HL-60/S4 (cell line): Measurements from ENCODE around the gene PTPN13.

Experiments used
- in situ Hi-C: fragments of 300-500 bp; cut with MboI; formaldehyde crosslinking; loops from 2 replicates; pipeline ENCODE4 v1.14.3; 2022; ENCODE audit warnings: low sequenced_read_pairs

The PTPN13 gene

DNA sequence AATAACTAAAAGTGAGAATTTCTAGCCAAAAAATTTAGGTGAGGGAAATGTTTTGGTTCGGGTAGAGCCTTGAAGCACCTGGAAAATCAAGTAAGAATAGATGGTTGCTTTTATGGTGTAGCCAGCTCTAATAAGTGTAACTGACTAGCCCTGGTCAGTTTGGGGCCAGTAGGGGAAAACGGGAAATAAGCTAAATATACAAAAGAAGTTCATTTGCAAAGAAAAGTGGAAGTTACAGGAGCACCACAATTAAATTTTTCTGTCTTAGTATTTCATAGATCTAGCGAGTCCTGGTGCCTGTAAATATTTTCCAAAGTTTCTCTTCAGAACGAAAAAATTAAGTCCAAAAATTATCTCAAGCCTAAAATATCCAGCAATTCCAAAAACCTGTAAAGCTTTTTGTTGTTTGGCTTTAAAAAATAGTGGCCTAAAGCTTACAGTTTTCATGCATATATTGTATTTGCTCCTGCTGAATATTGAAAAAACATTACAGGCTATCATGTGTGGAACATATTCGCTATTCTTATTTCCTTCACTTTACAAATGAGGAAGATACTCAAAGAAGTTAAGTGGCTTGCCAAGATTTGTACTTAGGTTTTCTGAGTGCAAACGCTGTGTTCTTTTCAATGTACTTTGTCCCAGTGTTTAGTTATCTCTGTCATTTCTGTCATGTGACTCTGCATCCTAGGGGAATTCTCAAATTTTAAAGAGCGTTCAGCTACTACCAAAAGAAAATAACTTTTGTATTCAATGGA, 7.3 kb upstream of the PTPN13 start:
- in situ Hi-C loops: no loop called here

DNA sequence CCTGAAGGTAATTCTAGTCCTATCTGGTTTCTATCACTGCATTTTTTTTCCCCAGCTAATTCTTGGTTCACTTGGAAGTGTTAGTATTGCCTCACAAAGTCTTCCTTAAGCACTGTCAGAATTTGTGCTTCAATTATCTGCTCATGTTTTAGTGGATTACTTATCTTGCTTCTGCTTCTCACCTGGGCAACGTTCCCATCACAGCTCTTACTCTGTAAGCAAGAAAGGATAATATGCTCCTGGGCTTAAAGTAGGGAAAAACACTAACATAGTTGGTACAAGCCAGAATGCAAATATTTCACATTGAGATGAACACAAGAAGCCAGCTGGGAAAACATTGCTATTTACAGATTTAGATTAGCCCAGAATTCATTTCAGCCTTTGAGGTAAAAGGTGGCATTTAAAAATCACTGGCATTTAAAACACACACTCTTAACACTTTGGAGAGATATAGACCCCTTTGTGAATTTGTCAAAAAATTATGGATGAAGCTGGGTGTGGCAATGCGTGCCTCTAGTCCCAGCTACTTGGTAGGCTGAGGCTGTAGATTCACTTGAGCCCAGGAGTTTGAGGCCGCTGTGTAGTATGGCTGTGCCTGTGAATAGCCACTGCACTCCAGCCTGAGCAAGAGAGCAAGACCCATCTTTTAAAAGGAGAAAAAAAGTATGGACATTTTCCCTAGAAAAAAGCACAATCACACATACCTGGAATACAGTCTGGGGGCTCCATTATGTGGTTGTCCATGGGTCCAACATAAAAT, 6.6 kb upstream of the PTPN13 start:
- in situ Hi-C loops: no loop called here

DNA sequence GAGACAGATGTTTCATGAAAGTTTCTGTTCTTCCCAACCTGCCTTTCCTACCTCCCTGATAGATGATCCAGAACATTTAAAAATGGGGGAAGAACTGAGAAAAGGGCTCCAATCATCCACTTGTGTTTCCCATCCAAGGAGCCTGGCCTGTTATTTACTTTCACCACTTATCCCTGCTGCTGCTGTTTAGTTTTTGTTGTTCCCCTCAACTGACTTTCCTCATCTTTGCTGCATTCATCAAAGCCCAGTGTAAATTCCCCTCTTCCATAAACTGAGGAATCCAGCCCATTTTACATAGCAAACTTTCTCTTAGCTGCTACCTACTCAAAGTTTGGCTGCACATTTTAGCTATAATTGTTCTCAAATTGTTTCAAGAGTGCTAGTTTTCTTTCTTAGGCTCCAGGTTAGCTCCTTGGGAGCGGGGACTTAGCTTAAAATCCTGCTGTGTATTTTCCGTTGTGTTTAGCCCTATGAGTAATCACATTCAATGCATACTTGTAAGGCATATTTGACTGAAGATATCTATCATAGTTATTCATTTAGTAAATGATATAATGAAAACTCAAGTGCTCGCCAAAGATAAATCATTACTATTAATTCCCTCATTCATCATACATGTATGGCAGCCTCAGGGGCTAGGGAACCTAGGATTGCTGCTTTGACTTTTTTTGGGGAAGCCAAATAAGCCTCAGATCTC, 1.4 kb upstream of the PTPN13 start:
- in situ Hi-C loops: no loop called here

DNA sequence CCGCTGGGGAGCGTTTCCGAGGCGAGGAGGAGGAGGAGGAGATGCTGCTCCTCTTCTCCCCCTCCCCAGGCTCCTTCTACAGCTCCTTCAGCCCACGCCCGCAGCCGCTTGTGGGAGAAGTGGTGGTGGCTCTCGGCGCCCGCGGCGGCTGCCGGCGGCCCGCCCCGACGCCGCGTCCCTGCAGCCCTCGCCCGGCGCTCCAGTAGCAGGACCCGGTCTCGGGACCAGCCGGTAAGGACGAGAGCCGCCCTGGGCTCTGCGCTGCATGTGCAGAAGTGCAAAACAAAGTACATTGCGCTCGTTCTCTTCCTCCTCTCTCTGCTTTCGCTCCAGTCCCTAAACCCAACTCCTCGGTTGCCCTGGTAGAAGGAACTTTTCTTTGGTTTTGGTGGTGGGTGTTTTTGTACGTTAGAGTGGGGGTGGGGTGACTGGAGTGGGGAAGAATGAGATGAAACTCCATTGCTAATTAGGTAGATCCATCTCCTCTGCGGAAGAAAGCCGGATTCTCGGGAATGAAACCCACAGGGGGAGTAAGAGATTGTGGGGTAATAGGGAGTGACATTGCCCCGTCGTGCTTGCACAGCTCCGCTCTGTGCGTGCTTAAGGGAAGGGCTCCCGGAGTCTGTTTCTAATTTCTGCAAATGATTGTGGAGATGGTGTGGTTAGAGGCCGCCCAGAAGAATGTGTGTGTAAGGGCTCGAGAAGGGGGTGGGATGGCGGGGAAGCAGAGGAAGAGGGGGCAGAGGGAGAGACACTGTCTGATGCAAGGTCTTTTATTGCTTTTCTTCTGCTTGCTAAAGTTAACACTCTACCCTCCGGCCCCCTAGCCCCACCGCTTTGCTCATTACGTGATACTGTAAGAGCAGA, 677 bp downstream of the PTPN13 start:
- in situ Hi-C loops: no loop called here

DNA sequence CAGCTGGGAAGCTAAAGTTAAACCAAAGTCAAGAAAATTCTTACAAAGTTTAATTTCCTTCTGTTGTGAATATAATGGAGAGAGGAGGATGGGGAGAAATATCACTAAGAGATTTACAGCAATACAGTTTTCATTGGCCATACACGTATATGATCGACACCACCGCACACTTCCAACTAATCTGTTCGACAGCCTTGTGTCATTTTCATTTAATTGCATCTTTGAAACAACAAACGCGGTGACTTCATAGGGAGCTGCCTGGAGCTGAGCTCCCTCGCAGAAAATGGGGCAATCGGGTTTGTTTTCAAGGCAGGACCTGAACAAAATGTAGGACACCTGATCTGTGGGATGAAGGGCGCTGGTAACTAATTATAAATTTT, 1.3 kb downstream of the PTPN13 start:
- in situ Hi-C loops: no loop called here

DNA sequence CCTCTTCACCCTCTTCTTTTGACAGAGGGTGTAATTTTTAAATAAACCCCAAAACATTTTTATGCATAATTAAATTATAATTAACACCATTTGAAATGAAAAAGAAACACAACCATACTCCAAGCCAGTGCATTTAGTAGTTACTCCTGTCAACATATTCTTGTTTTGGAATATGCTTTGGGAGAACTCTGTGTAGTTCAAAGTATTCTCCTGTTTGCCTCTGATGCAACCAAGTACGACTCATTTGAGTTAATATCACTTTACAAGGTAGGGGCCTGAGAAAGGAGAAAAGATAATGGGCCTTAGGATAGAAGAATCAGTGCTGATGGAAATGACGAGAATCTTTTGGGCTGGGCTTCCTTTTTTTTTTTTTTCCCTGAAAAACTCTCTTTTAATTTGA, 2.7 kb downstream of the PTPN13 start:
- in situ Hi-C loops: no loop called here

DNA sequence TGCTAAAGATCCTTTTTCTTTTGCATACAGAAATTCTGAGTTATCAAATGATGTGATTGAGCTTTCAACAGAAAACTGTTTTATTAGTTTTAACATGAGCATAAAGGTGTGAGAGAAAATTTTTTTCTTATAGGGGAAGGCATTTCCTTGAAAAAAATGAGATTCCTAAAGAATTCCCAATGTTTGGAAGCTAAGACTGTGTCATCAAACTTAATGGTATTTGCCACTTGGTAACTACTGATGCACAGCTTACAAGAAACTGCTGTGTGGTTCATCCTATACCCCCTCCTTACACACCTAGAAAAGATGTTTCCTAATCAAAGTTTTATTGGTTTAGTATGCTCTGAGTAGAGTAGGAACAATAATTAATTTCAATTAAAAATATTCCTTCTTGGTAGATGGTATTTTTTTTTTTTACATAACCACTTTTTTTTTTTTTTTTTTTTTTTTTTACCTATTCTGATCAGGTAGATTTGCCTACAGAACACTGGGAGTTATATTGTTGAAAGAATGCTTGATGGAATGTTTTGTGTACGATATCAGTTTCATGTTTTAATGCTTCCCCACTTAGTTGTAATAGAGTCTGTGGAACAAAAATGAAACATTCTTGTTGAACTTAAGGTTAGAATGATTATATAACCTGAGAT, 6.0 kb downstream of the PTPN13 start:
- in situ Hi-C loops: no loop called here

DNA sequence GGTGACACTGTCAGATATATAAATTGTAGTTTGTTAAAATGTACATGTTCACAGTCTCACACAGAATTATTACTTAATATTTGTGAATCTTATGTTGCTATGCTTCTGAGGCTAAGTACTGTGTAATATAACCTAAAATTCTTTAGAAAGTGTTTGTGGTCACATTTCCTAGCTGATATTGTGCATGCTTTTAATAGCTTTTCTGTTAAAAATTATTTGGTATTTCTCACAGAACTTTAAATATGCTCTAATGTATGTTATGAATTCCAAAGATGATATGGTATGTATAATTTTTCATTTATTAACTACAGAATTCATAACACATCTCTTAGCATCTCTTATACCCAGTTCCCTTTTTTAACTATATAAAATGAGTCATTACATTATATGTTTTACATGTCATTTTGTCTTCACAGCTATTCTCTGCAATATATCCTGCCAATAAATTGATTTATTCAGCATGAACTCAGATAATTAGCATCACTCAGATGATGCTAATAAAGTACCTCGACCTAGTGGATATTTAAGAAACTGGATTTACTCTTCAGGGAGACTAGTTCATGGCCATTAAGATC, 9.3 kb downstream of the PTPN13 start:
- in situ Hi-C loops: no loop called here

DNA sequence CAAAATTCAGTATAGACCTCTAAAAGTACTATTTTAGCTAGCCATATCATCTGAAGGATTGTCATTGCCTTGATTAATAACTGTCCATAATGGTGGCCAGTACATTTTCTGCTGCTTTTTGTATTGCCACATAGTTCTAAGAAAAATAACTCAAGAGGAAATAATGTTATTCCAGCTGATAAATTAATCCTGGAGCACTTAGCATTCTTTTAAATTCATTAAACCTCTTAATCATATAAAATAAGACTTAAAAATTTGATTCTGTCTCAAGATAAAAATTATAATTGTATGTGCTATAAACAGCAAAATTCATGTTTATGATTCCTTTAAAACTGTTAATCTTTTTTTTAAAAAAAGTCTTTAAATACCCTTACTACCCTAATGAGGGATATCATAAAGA, 12.7 kb downstream of the PTPN13 start:
- in situ Hi-C loops: no loop called here

DNA sequence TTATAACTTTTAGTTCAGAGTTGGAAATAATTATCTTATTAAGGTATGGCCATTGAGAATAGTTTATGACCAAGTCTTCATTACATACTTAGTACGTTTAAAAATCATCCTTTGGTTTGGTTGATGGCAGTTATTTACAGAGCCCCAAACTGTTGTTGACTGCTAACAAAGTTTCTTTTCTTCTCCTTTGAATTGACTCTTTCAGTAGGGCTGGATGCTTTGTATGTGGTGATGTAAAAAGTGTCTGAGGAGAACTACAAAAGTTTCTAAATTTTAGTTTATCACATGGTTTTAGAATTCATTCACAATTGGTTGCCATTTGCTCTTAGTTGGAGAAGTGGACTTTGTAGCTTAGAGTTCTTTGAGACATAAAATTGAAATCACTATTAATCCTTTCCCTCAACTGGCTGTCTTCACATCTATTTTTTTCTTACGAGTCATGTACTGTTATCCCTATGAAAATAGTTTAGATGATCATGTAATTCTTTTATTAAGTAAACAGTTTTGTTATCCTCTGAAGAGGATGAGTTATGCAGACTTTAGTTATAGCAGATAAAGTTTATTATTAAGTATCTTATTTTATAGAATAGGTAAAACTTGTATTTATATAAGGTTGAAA, 14.8 kb downstream of the PTPN13 start:
- in situ Hi-C loops: no loop called here

DNA sequence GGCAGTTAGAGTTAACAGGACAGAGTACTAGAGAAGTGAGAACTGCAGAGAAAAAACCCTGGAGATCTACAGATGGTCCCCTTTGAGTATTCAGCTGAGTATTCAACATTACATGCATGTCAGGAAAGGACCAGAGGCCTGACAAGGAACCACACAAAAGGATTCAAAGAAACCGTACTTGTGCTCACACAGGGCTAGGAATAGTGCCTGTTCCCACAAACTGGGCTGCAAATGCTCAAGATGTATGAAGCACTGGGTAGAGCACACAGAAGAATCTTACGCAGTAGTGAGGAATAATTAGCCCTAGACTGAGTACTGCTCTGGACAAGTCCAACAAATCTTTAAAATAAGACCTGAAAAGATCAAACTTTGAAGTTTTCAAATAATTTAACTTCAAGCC, 17.6 kb downstream of the PTPN13 start:
- in situ Hi-C loops: no loop called here

DNA sequence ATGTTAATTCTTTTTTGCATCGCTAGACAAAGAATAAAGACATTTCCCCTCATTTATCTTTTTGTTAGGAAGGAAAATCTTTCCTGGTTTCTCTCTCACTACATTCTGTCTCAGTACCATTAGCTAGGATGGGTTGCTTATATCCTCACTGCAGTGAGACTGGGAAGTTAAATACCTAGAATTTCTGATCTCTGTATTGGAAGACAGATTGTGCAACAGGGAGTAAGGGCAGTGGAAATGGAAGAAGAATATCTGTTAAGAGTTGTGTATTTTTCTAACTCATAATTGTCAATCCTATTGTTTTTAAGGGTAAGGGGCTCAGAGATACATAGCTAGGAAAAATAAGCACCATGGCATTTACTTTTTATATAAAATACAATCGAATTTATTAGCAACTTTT, 19.6 kb downstream of the PTPN13 start:
- in situ Hi-C loops: no loop called here

DNA sequence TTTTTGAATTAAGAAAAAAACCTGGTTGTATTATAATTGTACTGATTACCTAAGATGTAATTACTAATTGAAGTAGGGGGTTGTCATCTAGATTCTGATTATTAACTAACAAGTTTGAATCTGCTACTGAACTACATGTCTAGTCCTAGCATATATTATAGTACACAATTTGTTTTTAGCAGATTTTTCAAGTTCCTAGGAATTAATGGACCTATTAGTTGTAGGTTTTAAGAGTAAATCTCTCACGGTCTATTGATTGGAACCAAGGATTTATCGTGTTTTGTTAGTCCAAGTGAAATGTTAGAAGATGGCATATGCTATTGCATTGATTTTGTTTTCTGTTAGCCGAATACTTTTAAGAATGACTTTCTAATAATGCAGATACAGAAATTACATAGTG, 20.8 kb downstream of the PTPN13 start:
- in situ Hi-C loops: no loop called here

DNA sequence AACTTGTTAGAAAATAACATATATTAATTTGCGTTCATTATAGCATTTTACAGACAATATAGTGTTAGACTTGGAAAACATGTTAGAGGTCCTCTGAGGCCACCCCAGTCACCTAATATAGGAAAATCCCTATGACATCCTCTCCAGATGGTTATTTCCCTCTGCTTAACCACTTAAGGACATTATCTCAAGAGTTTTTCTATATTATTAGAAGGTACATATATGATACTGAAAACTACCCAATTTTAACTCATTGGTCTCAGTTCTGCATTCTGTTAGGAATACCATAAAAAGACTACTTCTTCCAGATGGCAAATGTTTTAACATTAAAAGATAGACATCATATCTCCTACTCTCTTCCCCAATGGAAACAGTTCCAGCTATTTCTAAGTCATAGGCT, 21.4 kb downstream of the PTPN13 start:
- in situ Hi-C loops: no loop called here

DNA sequence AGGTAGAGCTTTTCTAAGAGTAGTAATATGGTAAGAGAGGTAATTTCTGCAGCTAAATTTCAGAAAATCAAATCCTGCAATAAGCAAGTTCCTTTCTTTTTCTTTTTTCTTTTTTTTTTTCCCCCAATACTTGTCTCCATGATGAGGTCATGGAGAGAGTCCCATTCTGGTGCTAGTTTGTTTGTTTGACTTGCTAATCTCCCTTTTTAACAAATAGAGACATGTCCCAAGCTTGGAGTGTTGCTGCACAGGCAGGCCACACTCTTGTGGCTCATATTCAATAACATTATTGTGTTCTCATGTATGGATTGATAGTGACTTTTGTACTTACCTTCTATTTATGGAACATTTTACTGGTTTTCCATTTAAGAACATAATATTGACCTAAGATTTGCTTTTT, 25.5 kb downstream of the PTPN13 start:
- in situ Hi-C loops: no loop called here

DNA sequence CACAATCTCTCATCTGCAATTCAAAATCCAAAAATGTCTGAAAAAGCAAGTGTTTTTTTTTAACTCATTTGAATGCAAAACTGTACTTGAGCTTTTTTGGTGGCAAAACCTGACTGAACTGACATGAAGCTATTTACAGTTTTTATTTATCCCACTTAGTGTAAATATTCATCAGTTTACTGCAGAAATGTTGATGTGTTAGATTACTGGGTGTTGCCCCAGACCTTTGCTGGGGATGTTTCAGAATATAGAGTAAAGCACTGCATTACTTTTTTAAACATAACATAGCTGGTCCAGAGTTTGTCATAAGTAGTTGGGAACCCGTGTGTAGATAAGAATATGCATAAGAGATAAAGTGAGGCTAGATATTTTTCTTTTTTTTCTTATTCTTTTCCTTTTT, 27.3 kb downstream of the PTPN13 start:
- in situ Hi-C loops: no loop called here

DNA sequence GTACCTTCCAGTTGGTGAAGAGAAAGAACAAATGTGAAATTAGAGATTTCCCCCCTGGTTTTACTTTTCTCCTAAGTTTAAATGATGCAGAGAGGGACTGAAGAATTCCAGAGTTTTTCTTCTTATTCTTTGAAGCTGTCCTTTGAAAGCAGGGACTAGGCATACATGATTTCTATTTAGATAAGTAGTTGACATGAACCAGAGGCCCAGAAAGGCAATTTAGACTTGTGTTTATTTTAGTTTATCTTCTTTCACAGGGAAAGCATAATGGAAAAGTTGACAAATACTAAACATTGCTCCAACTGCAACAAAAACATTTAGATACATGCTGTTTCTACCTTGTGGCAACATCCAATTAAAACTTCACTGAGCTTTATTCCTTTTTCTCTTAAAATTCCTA, 32.0 kb downstream of the PTPN13 start:
- in situ Hi-C loops: no loop called here

DNA sequence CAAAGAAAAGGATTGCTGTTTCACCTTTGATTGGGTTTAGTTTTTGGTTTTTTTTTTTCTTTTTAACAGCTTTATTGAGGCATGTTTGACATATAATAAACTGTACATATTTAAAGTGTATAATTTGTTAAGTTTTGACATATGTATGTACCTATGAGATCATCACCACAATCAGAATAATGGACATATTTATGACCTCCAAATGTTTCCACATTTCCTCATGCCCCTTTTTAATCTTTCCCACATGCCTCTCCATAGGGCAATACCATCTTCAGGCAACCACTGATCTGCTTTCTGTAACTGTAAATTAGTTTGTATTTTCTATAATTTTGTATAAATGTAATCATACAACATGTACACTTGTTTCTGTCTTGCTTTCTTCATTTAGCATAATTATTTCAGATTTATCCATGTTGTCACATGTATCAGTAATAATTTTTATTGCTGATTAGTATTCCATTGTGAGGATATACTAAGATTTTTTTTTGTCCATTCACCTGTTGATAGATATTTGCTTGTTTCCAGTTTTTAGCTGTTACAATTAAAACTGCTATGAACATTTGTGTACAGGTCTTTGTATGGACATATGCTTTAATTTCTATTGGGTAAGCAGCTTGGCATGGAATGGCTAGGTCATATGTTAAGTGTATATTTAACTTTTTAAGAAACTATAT, 33.5 kb downstream of the PTPN13 start:
- in situ Hi-C loops: no loop called here

DNA sequence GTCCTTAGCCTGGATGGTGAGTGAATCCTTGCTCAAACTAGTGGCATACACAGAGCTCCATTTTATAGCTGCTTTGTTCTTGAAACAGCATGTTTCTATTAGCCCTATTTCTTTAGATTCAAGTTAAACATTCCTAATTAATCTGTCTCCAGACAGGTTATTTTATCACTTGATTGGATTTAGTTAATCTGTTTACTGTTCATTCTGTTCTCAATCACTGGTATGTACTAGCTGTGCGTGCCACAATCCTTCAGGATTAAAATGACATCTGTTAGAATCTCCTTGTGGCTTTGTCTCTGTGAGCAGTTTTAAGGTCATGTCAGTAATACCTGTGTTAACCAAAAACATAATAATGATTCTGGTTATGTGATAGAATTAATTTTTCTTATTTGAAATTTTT, 36.5 kb downstream of the PTPN13 start:
- in situ Hi-C loops: no loop called here
